ENCODE measurements around the gene BRINP3.

- TF ChIP-seq CTCF (conservative IDR thresholded peaks at IDR 0.05) (no peak), ZFX (IDR thresholded peaks at IDR 0.05) (no peak)
Measured at GRCh38 chr1:190274721-190275120, 202.9 kb downstream of the BRINP3 start.

All from C4-2B (cell line).